ENCODE measurements around the gene AMACR. TPM values are rescaled to one million over a fixed set of nuclear protein-coding genes. Genes with fewer than 3 reads are reported as not detected.

Gene AMACR
- total and polyA plus RNA-seq, 2 donors (not counting 3 experiments of a cell fraction or from before 2014, with no cell fraction given) = 6.7 to 8.7 TPM

GRCh38 chr5:34034534-34035327 lies 26.9 kb upstream of the AMACR start:
- Histone ChIP-seq H3K36me3 (ENCODE audit: control insufficient read depth in 2 of 2, extremely low read depth in 1 of 2, insufficient read depth in 2 of 2, low read length in 2 of 2) (no peaks in the 10 kb centered on the region), H2AFZ (ENCODE audit: low read depth, low read length) (no peak overlapping the region), H3K79me2 (ENCODE audit: control insufficient read depth, insufficient read depth, low read length) (no peaks in the 10 kb centered on the region), H3K4me1 (ENCODE audit: control insufficient read depth, extremely low read depth, insufficient read depth, low read length) (no peaks in the 10 kb centered on the region), H3K27ac (ENCODE audit: insufficient read depth, low read depth, low read length) (no peak overlapping the region), H3K9ac (replicated peaks; ENCODE audit: extremely low read depth, insufficient read depth, low read length) (no peak overlapping the region), H3K27me3 (ENCODE audit: control insufficient read depth in 2 of 2, insufficient read depth in 2 of 2, low read length in 2 of 2) (no peaks in the 10 kb centered on the region), H3K9me1 (replicated peaks; ENCODE audit: control insufficient read depth, extremely low read depth, insufficient read depth, low read length) (no peaks in the 10 kb centered on the region), H3K4me3 (replicated peaks in 1 of 3; ENCODE audit: insufficient read depth in 1 of 3, low read depth in 1 of 3, low read length in 3 of 3) (no peak overlapping the region), H3K4me2 (ENCODE audit: insufficient read depth, low read length) (no peak overlapping the region), H3K9me3 (replicated peaks; ENCODE audit: control insufficient read depth, insufficient read depth, low read length) (no peaks in the 10 kb centered on the region), H4K20me1 (replicated peaks; ENCODE audit: control insufficient read depth, extremely low read depth, insufficient read depth, low read length) (no peaks in the 10 kb centered on the region)
- intact Hi-C loops (cut with micrococcal nuclease) (no loop called here), dilution Hi-C loops (cut with MboI; ENCODE audit: extremely low pct_ligation_motif_present, low sequenced_read_pairs) (no loop called here)
- DNase-seq (ENCODE audit: low read depth, low spot score) = no peak
- no TSS peak for BruUV-seq (replicated peaks)
- POLR2A ChIA-PET = no interaction called here
- TF ChIP-seq EZH2 (IDR thresholded peaks at IDR 0.05; ENCODE audit: borderline replicate concordance, low read depth, low read length, severe bottlenecking) (no peak), FOS (IDR thresholded peaks at IDR 0.05; ENCODE audit: borderline replicate concordance, insufficient read depth, low read length) (no peak), POLR2AphosphoS5 (IDR thresholded peaks at IDR 0.05; ENCODE audit: insufficient read depth, low read depth, low read length) (no peak)
- FAIRE-seq = no peak
- CTCF ChIA-PET = no interaction called here

- intact Hi-C loops (cut with micrococcal nuclease) = no loop called here
- no peak overlapping the region for H3K27ac ChIP-seq (ENCODE audit: insufficient read depth, low read depth, low read length)
- H3K79me2 ChIP-seq (ENCODE audit: control insufficient read depth, insufficient read depth, low read length) = no peaks in the 10 kb centered on the region
- TF ChIP-seq GATA2 (IDR thresholded peaks at IDR 0.05; ENCODE audit: insufficient read depth, insufficient read length, low read depth, low read length) (no peak), POLR2A (IDR thresholded peaks at IDR 0.05; ENCODE audit: low read depth, low read length) (no peak), MYC (IDR thresholded peaks at IDR 0.05; ENCODE audit: low read depth, low read length) (no peak), FOS (IDR thresholded peaks at IDR 0.05; ENCODE audit: borderline replicate concordance, insufficient read depth, low read length) (no peak), POLR2AphosphoS5 (IDR thresholded peaks at IDR 0.05; ENCODE audit: insufficient read depth, low read depth, low read length) (no peak), EZH2 (IDR thresholded peaks at IDR 0.05; ENCODE audit: borderline replicate concordance, low read depth, low read length, severe bottlenecking) (no peak), JUN (IDR thresholded peaks at IDR 0.05; ENCODE audit: borderline replicate concordance, insufficient read depth, insufficient read length, low read depth) (no peak)
- TF ChIP-seq, protein P1, sequence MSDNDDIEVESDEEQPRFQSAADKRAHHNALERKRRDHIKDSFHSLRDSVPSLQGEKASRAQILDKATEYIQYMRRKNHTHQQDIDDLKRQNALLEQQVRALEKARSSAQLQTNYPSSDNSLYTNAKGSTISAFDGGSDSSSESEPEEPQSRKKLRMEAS (IDR thresholded peaks at IDR 0.05; ENCODE audit: insufficient read depth, insufficient read length) = no peak
- TF ChIP-seq, protein P2, sequence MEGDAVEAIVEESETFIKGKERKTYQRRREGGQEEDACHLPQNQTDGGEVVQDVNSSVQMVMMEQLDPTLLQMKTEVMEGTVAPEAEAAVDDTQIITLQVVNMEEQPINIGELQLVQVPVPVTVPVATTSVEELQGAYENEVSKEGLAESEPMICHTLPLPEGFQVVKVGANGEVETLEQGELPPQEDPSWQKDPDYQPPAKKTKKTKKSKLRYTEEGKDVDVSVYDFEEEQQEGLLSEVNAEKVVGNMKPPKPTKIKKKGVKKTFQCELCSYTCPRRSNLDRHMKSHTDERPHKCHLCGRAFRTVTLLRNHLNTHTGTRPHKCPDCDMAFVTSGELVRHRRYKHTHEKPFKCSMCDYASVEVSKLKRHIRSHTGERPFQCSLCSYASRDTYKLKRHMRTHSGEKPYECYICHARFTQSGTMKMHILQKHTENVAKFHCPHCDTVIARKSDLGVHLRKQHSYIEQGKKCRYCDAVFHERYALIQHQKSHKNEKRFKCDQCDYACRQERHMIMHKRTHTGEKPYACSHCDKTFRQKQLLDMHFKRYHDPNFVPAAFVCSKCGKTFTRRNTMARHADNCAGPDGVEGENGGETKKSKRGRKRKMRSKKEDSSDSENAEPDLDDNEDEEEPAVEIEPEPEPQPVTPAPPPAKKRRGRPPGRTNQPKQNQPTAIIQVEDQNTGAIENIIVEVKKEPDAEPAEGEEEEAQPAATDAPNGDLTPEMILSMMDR (IDR thresholded peaks at IDR 0.05; ENCODE audit: extremely low read depth in 1 of 2, insufficient read depth in 1 of 2, low read depth in 1 of 2, low read length in 2 of 2) = no peak
- ChIA-PET CTCF (no interaction called here), POLR2A (no interaction called here)
- no peaks in the 10 kb centered on the region for H3K9me3 ChIP-seq (replicated peaks; ENCODE audit: control insufficient read depth, insufficient read depth, low read length)
- no peaks in the 10 kb centered on the region for H3K9me1 ChIP-seq (replicated peaks; ENCODE audit: control insufficient read depth, extremely low read depth, insufficient read depth, low read length)
- BruUV-seq (replicated peaks) = no TSS peak
- no peak for FAIRE-seq
- no peaks in the 10 kb centered on the region for H3K4me1 ChIP-seq (ENCODE audit: control insufficient read depth, extremely low read depth, insufficient read depth, low read length)
- no peak overlapping the region for H2AFZ ChIP-seq (ENCODE audit: low read depth, low read length)
- no peaks in the 10 kb centered on the region for H3K36me3 ChIP-seq (ENCODE audit: control insufficient read depth in 2 of 2, extremely low read depth in 1 of 2, insufficient read depth in 2 of 2, low read length in 2 of 2)
- dilution Hi-C loops (cut with MboI; ENCODE audit: extremely low pct_ligation_motif_present, low sequenced_read_pairs) = no loop called here
- no peak for DNase-seq (ENCODE audit: low read depth, low spot score)
- H3K27me3 ChIP-seq (ENCODE audit: control insufficient read depth in 2 of 2, insufficient read depth in 2 of 2, low read length in 2 of 2) = no peaks in the 10 kb centered on the region
- H3K4me2 ChIP-seq (ENCODE audit: insufficient read depth, low read length) = no peak overlapping the region
- H4K20me1 ChIP-seq (replicated peaks; ENCODE audit: control insufficient read depth, extremely low read depth, insufficient read depth, low read length) = no peaks in the 10 kb centered on the region
- H3K9ac ChIP-seq (replicated peaks; ENCODE audit: extremely low read depth, insufficient read depth, low read length) = no peak overlapping the region
- H3K4me3 ChIP-seq (replicated peaks in 1 of 3; ENCODE audit: insufficient read depth in 1 of 3, low read depth in 1 of 3, low read length in 3 of 3) = no peak overlapping the region
Measured at GRCh38 chr5:34031966-34032365, 24.1 kb upstream of the AMACR start.
